Astrocyte (in vitro differentiated cells and primary cell): ENCODE measurements around the gene EIF4B. TPM values are rescaled to one million over a fixed set of nuclear protein-coding genes. Genes with fewer than 3 reads are reported as not detected.

ENCODE experiments used
- DNase-seq: peaks from one replicate; pipeline ENCODE4 v3.0.0-alpha.2; 2010; ENCODE audit warnings: low read depth
- FAIRE-seq: peaks from 2 replicates; lab custom pipeline; 2011; peaks lifted over from hg19 to GRCh38; lab: Jason Lieb, UNC
- H2AFZ ChIP-seq: 2 replicates; pipeline ENCODE4 v1.6.0; 2012; ENCODE audit warnings: low read depth, low read length, inconsistent platforms
- H3K27ac ChIP-seq: 2 replicates; pipeline ENCODE4 v1.5.1; 2011; ENCODE audit warnings: low read depth, low read length, inconsistent platforms
- H3K27me3 ChIP-seq: 2 replicates; pipeline ENCODE4 v1.6.0; 2011; ENCODE audit warnings: low read length, inconsistent platforms; ENCODE audit not compliant: insufficient read depth
- H3K36me3 ChIP-seq: 2 replicates; pipeline ENCODE4 v1.5.1; 2011; ENCODE audit warnings: low read length, inconsistent platforms; ENCODE audit not compliant: insufficient read depth
- H3K4me1 ChIP-seq: 2 replicates; pipeline ENCODE4 v1.5.1; 2011; ENCODE audit warnings: low read length, inconsistent platforms; ENCODE audit not compliant: insufficient read depth
- H3K4me2 ChIP-seq: 2 replicates; pipeline ENCODE4 v1.6.0; 2012; ENCODE audit warnings: low read length, inconsistent platforms
- H3K4me3 ChIP-seq: 2 replicates; pipeline ENCODE4 v1.5.1; 2011; ENCODE audit warnings: low read depth, mild to moderate bottlenecking, low read length, inconsistent platforms; ENCODE audit not compliant: insufficient read depth
- H3K79me2 ChIP-seq: 2 replicates; pipeline ENCODE4 v1.6.0; 2012; ENCODE audit warnings: mild to moderate bottlenecking, low read length, inconsistent platforms; ENCODE audit not compliant: insufficient read depth
- H3K9ac ChIP-seq: 2 replicates; pipeline ENCODE4 v1.6.0; 2012; ENCODE audit warnings: mild to moderate bottlenecking, low read length, inconsistent platforms
- H3K9me3 ChIP-seq: 2 replicates; pipeline ENCODE4 v1.5.1; 2012; ENCODE audit warnings: low read depth, mild to moderate bottlenecking, low read length, inconsistent platforms; ENCODE audit not compliant: insufficient read depth
- H4K20me1 ChIP-seq: 2 replicates; pipeline ENCODE4 v1.6.0; 2012; ENCODE audit warnings: low read length, inconsistent platforms; ENCODE audit not compliant: insufficient read depth
- H3K27ac Mint-ChIP-seq: one replicate; pipeline ENCODE4 v1.8.0; 2021; ENCODE audit warnings: mild to moderate bottlenecking, mixed read lengths; ENCODE audit not compliant: unreplicated experiment
- H3K27me3 Mint-ChIP-seq: one replicate; pipeline ENCODE4 v1.8.0; 2021; ENCODE audit warnings: low read depth, mixed read lengths; ENCODE audit not compliant: unreplicated experiment
- H3K36me3 Mint-ChIP-seq: one replicate; pipeline ENCODE4 v1.8.0; 2021; ENCODE audit warnings: low read depth, mixed read lengths; ENCODE audit not compliant: unreplicated experiment
- H3K4me1 Mint-ChIP-seq: one replicate; pipeline ENCODE4 v1.8.0; 2021; ENCODE audit warnings: low read depth, mixed read lengths; ENCODE audit not compliant: unreplicated experiment
- H3K4me3 Mint-ChIP-seq: one replicate; pipeline ENCODE4 v1.8.0; 2021; ENCODE audit warnings: mild to moderate bottlenecking, moderate library complexity, mixed read lengths; ENCODE audit not compliant: unreplicated experiment
- H3K9me3 Mint-ChIP-seq: one replicate; pipeline ENCODE4 v1.8.0; 2021; ENCODE audit warnings: mild to moderate bottlenecking, mixed read lengths; ENCODE audit not compliant: unreplicated experiment
- CTCF ChIP-seq: IDR thresholded peaks from 2 replicates; pipeline ENCODE4 v1.5.1; 2011; ENCODE audit warnings: low read depth, mild to moderate bottlenecking, inconsistent platforms, low read length, moderate library complexity; ENCODE audit not compliant: insufficient read depth
- EZH2 ChIP-seq: IDR thresholded peaks from 2 replicates; pipeline ENCODE4 v1.6.1; 2012; ENCODE audit warnings: mild to moderate bottlenecking, low read length, inconsistent platforms; ENCODE audit not compliant: insufficient read depth
- total RNA-seq: library from RNA; stranded (reverse); gene quantifications from 2 replicates; pipeline ENCODE4 v1.2.1, GENCODE V29; 2021

The EIF4B gene
- total RNA-seq, 1 donor from 2014 or later: 242 TPM

- FAIRE-seq (no peak), DNase-seq (no peak)
- Mint-ChIP-seq H3K4me3 (no peak overlapping the region), H3K27me3 (peaks cover 14% of the 10 kb centered on the region), H3K4me1 (peaks cover 2% of the 10 kb centered on the region), H3K9me3 (no peaks in the 10 kb centered on the region), H3K27ac (no peak overlapping the region), H3K36me3 (no peaks in the 10 kb centered on the region)
- H3K27ac ChIP-seq: no peak overlapping the region
- H3K36me3 ChIP-seq: no peaks in the 10 kb centered on the region
- no peaks in the 10 kb centered on the region for H3K4me1 ChIP-seq
- no peak overlapping the region for H2AFZ ChIP-seq
- no peaks in the 10 kb centered on the region for H3K9me3 ChIP-seq
- no peak overlapping the region for H3K4me2 ChIP-seq
- H3K4me3 ChIP-seq: no peak overlapping the region
- no peak overlapping the region for H3K9ac ChIP-seq
- no peaks in the 10 kb centered on the region for H4K20me1 ChIP-seq
- TF ChIP-seq EZH2 (no peak), CTCF (no peak)
- no peaks in the 10 kb centered on the region for H3K79me2 ChIP-seq
- H3K27me3 ChIP-seq: no peaks in the 10 kb centered on the region
Measured at GRCh38 chr12:53086361-53086760, 80.1 kb downstream of the EIF4B start.

GRCh38 chr12:53090105-53090504 is 83.8 kb downstream of the EIF4B start:
- no peaks in the 10 kb centered on the region for H4K20me1 ChIP-seq
- FAIRE-seq (no peak), DNase-seq (no peak)
- Mint-ChIP-seq H3K4me3 (no peak overlapping the region), H3K27me3 (peaks cover 27% of the 10 kb centered on the region), H3K9me3 (no peaks in the 10 kb centered on the region), H3K4me1 (no peaks in the 10 kb centered on the region), H3K27ac (no peak overlapping the region), H3K36me3 (no peaks in the 10 kb centered on the region)
- no peak overlapping the region for H3K27ac ChIP-seq
- no peaks in the 10 kb centered on the region for H3K79me2 ChIP-seq
- H3K4me3 ChIP-seq: no peak overlapping the region
- no peak overlapping the region for H3K4me2 ChIP-seq
- no peaks in the 10 kb centered on the region for H3K27me3 ChIP-seq
- H3K4me1 ChIP-seq: no peaks in the 10 kb centered on the region
- no peaks in the 10 kb centered on the region for H3K36me3 ChIP-seq
- no peaks in the 10 kb centered on the region for H3K9me3 ChIP-seq
- H2AFZ ChIP-seq: no peak overlapping the region
- H3K9ac ChIP-seq: no peak overlapping the region
- no peak for TF ChIP-seq CTCF
- no peak for TF ChIP-seq EZH2

- H3K27me3 ChIP-seq: no peaks in the 10 kb centered on the region
- no peak for FAIRE-seq
- H3K79me2 ChIP-seq: no peaks in the 10 kb centered on the region
- DNase-seq: no peak
- H4K20me1 ChIP-seq: no peaks in the 10 kb centered on the region
- no peak overlapping the region for H3K4me3 Mint-ChIP-seq
- H3K9me3 Mint-ChIP-seq: peaks cover 2% of the 10 kb centered on the region
- H3K4me1 ChIP-seq: no peaks in the 10 kb centered on the region
- H3K27ac ChIP-seq: no peak overlapping the region
- H3K27me3 Mint-ChIP-seq: peaks cover 27% of the 10 kb centered on the region
- no peak overlapping the region for H3K4me3 ChIP-seq
- H3K4me2 ChIP-seq: no peak overlapping the region
- H3K36me3 Mint-ChIP-seq: no peaks in the 10 kb centered on the region
- H3K9ac ChIP-seq: no peak overlapping the region
- TF ChIP-seq EZH2 (no peak), CTCF (no peak)
- no peak overlapping the region for H3K27ac Mint-ChIP-seq
- H3K9me3 ChIP-seq: no peaks in the 10 kb centered on the region
- H3K36me3 ChIP-seq: no peaks in the 10 kb centered on the region
- H2AFZ ChIP-seq: no peak overlapping the region
- no peaks in the 10 kb centered on the region for H3K4me1 Mint-ChIP-seq
Measured at GRCh38 chr12:53090554-53090953, 84.3 kb downstream of the EIF4B start.
